HEK293 (cell line): ENCODE data around the gene GOLGA1.
A peak's percentile ranks its signal among the peaks of the same experiment; 100 is the strongest.

ENCODE experiments used
- ELK4 ChIP-seq: IDR thresholded peaks from 2 replicates; pipeline ENCODE4 v1.6.1; 2011; ENCODE audit warnings: mild to moderate bottlenecking, low read depth, low read length, borderline replicate concordance
- GLI4 ChIP-seq: fragments of 450-650 bp; formaldehyde crosslinking; IDR thresholded peaks from 2 replicates; pipeline ENCODE4 v1.5.1; 2016; ENCODE audit warnings: missing biosample characterization, missing genetic modification characterization
- KLF16 ChIP-seq: fragments of 450-650 bp; formaldehyde crosslinking; IDR thresholded peaks from 2 replicates; pipeline ENCODE4 v1.5.1; 2017; ENCODE audit warnings: missing biosample characterization, missing genetic modification characterization
- MYNN ChIP-seq: fragments of 450-650 bp; formaldehyde crosslinking; IDR thresholded peaks from 2 replicates; pipeline ENCODE4 v1.5.1; 2016; ENCODE audit warnings: missing biosample characterization, missing genetic modification characterization, borderline replicate concordance
- OSR2 ChIP-seq: fragments of 450-650 bp; formaldehyde crosslinking; IDR thresholded peaks from 2 replicates; pipeline ENCODE4 v1.5.1; 2016; ENCODE audit warnings: missing biosample characterization, missing genetic modification characterization
- REPIN1 ChIP-seq: fragments of 450-650 bp; formaldehyde crosslinking; IDR thresholded peaks from 2 replicates; pipeline ENCODE4 v1.5.1; 2017; ENCODE audit warnings: missing biosample characterization, missing genetic modification characterization, low read depth
- SCRT2 ChIP-seq: fragments of 450-650 bp; formaldehyde crosslinking; IDR thresholded peaks from 2 replicates; pipeline ENCODE4 v1.5.1; 2016; ENCODE audit warnings: missing biosample characterization, missing genetic modification characterization
- ZBTB1 ChIP-seq: fragments of 450-650 bp; formaldehyde crosslinking; IDR thresholded peaks from 2 replicates; pipeline ENCODE4 v1.5.1; 2016; ENCODE audit warnings: missing biosample characterization, missing genetic modification characterization
- ZBTB21 ChIP-seq: fragments of 450-650 bp; formaldehyde crosslinking; IDR thresholded peaks from 2 replicates; pipeline ENCODE4 v1.5.1; 2017; ENCODE audit warnings: missing biosample characterization, missing genetic modification characterization
- ZBTB48 ChIP-seq: fragments of 450-650 bp; formaldehyde crosslinking; IDR thresholded peaks from 2 replicates; pipeline ENCODE4 v1.5.1; 2016; ENCODE audit warnings: missing biosample characterization, missing genetic modification characterization
- ZIC2 ChIP-seq: fragments of 450-650 bp; formaldehyde crosslinking; IDR thresholded peaks from 2 replicates; pipeline ENCODE4 v1.5.1; 2016; ENCODE audit warnings: missing biosample characterization, missing genetic modification characterization
- ZNF138 ChIP-seq: fragments of 450-650 bp; formaldehyde crosslinking; IDR thresholded peaks from 2 replicates; pipeline ENCODE4 v1.5.1; 2016; ENCODE audit warnings: missing biosample characterization, missing genetic modification characterization, borderline replicate concordance
- ZNF274 ChIP-seq, 2 experiments: fragments of 200-500 bp in 1 of 2; fragments of 450-650 bp in 1 of 2; sonication (Bioruptor generic) in 1 of 2; formaldehyde crosslinking in 1 of 2; IDR thresholded peaks; 2 replicates each; pipeline versions ENCODE4 v1.5.1 to v1.6.1; 2014 to 2016; ENCODE audit warnings: borderline replicate concordance in 1 of 2, inconsistent platforms in 1 of 2, low read length in 1 of 2, missing biosample characterization in 1 of 2, missing genetic modification characterization in 1 of 2
- ZNF350 ChIP-seq: fragments of 450-650 bp; formaldehyde crosslinking; IDR thresholded peaks from 2 replicates; pipeline ENCODE4 v1.5.0; 2017; ENCODE audit warnings: missing biosample characterization, mild to moderate bottlenecking, missing genetic modification characterization
- ZNF37A ChIP-seq: fragments of 450-650 bp; IDR thresholded peaks from 2 replicates; pipeline ENCODE4 v1.5.1; 2018; ENCODE audit warnings: missing biosample characterization, missing genetic modification characterization
- ZNF404 ChIP-seq: fragments of 450-650 bp; formaldehyde crosslinking; IDR thresholded peaks from 2 replicates; pipeline ENCODE4 v1.5.1; 2017; ENCODE audit warnings: missing biosample characterization, missing genetic modification characterization
- ZNF426 ChIP-seq: fragments of 450-650 bp; formaldehyde crosslinking; IDR thresholded peaks from 2 replicates; pipeline ENCODE4 v1.5.1; 2017; ENCODE audit warnings: missing biosample characterization, missing genetic modification characterization, mild to moderate bottlenecking, inconsistent platforms, moderate library complexity
- ZNF48 ChIP-seq: fragments of 450-650 bp; formaldehyde crosslinking; IDR thresholded peaks from 2 replicates; pipeline ENCODE4 v1.5.1; 2016; ENCODE audit warnings: missing biosample characterization, missing genetic modification characterization
- ZNF510 ChIP-seq: fragments of 450-650 bp; formaldehyde crosslinking; IDR thresholded peaks from 2 replicates; pipeline ENCODE4 v1.5.1; 2018; ENCODE audit warnings: mild to moderate bottlenecking, missing genetic modification characterization, missing biosample characterization; ENCODE audit not compliant: insufficient replicate concordance
- ZNF521 ChIP-seq: fragments of 450-650 bp; formaldehyde crosslinking; IDR thresholded peaks from 2 replicates; pipeline ENCODE4 v1.5.1; 2017; ENCODE audit warnings: missing biosample characterization, mild to moderate bottlenecking, missing genetic modification characterization
- ZNF529 ChIP-seq: fragments of 450-650 bp; formaldehyde crosslinking; IDR thresholded peaks from 2 replicates; pipeline ENCODE4 v1.5.1; 2017; ENCODE audit warnings: missing genetic modification characterization, missing biosample characterization; ENCODE audit not compliant: insufficient replicate concordance
- ZNF571 ChIP-seq: fragments of 450-650 bp; formaldehyde crosslinking; IDR thresholded peaks from 2 replicates; pipeline ENCODE4 v1.5.0; 2017; ENCODE audit warnings: missing biosample characterization, missing genetic modification characterization
- ZNF707 ChIP-seq: fragments of 450-650 bp; formaldehyde crosslinking; IDR thresholded peaks from 2 replicates; pipeline ENCODE4 v1.5.1; 2016; ENCODE audit warnings: missing biosample characterization, missing genetic modification characterization
- ZNF747 ChIP-seq: fragments of 450-650 bp; formaldehyde crosslinking; IDR thresholded peaks from 2 replicates; pipeline ENCODE4 v1.5.1; 2016; ENCODE audit warnings: missing biosample characterization, missing genetic modification characterization
- ZNF768 ChIP-seq: fragments of 450-650 bp; formaldehyde crosslinking; IDR thresholded peaks from 2 replicates; pipeline ENCODE4 v1.5.1; 2018; ENCODE audit warnings: missing biosample characterization, mild to moderate bottlenecking, missing genetic modification characterization
- ZNF785 ChIP-seq: fragments of 450-650 bp; formaldehyde crosslinking; IDR thresholded peaks from 2 replicates; pipeline ENCODE4 v1.5.1; 2016; ENCODE audit warnings: missing biosample characterization, missing genetic modification characterization
- ZNF792 ChIP-seq: fragments of 450-650 bp; formaldehyde crosslinking; IDR thresholded peaks from 2 replicates; pipeline ENCODE4 v1.5.1; 2016; ENCODE audit warnings: missing biosample characterization, missing genetic modification characterization
- ZSCAN30 ChIP-seq: fragments of 450-650 bp; IDR thresholded peaks from 2 replicates; pipeline ENCODE4 v1.5.1; 2018; ENCODE audit warnings: missing biosample characterization, mild to moderate bottlenecking, missing genetic modification characterization, moderate library complexity
- TF ChIP-seq, protein P1 (sequence below): fragments of 450-650 bp; formaldehyde crosslinking; IDR thresholded peaks from 2 replicates; pipeline ENCODE4 v1.5.1; 2016; ENCODE audit warnings: missing biosample characterization, missing genetic modification characterization
- TF ChIP-seq, protein P2 (sequence below): fragments of 450-650 bp; formaldehyde crosslinking; IDR thresholded peaks from 2 replicates; pipeline ENCODE4 v1.5.1; 2016; ENCODE audit warnings: missing biosample characterization, missing genetic modification characterization, borderline replicate concordance
- TF ChIP-seq, protein P3 (sequence below): fragments of 450-650 bp; formaldehyde crosslinking; IDR thresholded peaks from 2 replicates; pipeline ENCODE4 v1.5.1; 2016; ENCODE audit warnings: missing biosample characterization, missing genetic modification characterization, borderline replicate concordance

Gene GOLGA1

GRCh38 chr9:124861342-124862229 lies 79.3 kb downstream of the GOLGA1 start, which contains the start of the genes ARPC5L and RPL35 (continued):
- TF ChIP-seq, protein P1, sequence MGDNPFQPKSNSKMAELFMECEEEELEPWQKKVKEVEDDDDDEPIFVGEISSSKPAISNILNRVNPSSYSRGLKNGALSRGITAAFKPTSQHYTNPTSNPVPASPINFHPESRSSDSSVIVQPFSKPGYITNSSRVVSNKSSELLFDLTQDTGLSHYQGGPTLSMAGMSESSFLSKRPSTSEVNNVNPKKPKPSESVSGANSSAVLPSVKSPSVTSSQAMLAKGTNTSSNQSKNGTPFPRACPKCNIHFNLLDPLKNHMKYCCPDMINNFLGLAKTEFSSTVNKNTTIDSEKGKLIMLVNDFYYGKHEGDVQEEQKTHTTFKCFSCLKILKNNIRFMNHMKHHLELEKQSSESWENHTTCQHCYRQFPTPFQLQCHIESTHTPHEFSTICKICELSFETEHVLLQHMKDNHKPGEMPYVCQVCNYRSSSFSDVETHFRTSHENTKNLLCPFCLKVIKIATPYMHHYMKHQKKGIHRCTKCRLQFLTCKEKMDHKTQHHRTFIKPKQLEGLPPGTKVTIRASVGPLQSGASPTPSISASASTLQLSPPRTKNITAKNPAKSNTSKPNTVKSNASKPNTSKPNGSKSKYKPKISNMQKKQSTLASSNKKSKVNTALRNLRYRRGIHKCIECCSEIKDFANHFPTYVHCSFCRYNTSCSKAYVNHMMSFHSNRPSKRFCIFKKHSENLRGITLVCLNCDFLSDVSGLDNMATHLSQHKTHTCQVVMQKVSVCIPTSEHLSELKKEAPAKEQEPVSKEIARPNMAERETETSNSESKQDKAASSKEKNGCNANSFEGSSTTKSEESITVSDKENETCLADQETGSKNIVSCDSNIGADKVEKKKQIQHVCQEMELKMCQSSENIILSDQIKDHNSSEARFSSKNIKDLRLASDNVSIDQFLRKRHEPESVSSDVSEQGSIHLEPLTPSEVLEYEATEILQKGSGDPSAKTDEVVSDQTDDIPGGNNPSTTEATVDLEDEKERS (tag by site-specific recombination) = no peak
- TF ChIP-seq ZBTB48 (tag by site-specific recombination) (no peak), REPIN1 (tag by site-specific recombination) (no peak), KLF16 (tag by site-specific recombination) (0 out of 2 replicates have a peak, but pooled peaks have one; percentile 37), ZNF768 (tag by site-specific recombination) (no peak), ZNF529 (no peak), ELK4 (no peak; the same call in 1 of the 2 replicates), ZNF571 (tag by site-specific recombination) (no peak), OSR2 (tag by site-specific recombination) (0 out of 2 replicates have a peak, but pooled peaks have one; percentile 2), ZNF521 (tag by site-specific recombination) (no peak), GLI4 (tag by site-specific recombination) (no peak), ZNF707 (tag by site-specific recombination) (no peak), ZNF426 (tag by site-specific recombination) (no peak), ZNF510 (tag by site-specific recombination) (no peak), ZNF404 (tag by site-specific recombination) (no peak), ZNF48 (no peak), ZBTB1 (tag by site-specific recombination) (no peak), ZNF792 (no peak), ZNF785 (0 out of 2 replicates have a peak, but pooled peaks have one; percentile 62), ZNF37A (no peak), MYNN (tag by site-specific recombination) (no peak), ZNF138 (tag by site-specific recombination) (no peak), SCRT2 (tag by site-specific recombination) (no peak), ZSCAN30 (tag by site-specific recombination) (0 out of 2 replicates have a peak, but pooled peaks have one; percentile 61), ZNF350 (tag by site-specific recombination) (no peak), ZIC2 (tag by site-specific recombination) (peak; percentile 27; the same call in 1 of the 2 replicates), ZNF274 (IDR thresholded peaks at IDR 0.05; ENCODE audit: low read length) (no peak), ZNF274 (tag by site-specific recombination; IDR thresholded peaks at IDR 0.05; ENCODE audit: borderline replicate concordance) (no peak), ZNF747 (no peak), ZBTB21 (no peak)
- TF ChIP-seq, protein P2, sequence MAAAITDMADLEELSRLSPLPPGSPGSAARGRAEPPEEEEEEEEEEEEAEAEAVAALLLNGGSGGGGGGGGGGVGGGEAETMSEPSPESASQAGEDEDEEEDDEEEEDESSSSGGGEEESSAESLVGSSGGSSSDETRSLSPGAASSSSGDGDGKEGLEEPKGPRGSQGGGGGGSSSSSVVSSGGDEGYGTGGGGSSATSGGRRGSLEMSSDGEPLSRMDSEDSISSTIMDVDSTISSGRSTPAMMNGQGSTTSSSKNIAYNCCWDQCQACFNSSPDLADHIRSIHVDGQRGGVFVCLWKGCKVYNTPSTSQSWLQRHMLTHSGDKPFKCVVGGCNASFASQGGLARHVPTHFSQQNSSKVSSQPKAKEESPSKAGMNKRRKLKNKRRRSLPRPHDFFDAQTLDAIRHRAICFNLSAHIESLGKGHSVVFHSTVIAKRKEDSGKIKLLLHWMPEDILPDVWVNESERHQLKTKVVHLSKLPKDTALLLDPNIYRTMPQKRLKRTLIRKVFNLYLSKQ = no peak
- TF ChIP-seq, protein P3, sequence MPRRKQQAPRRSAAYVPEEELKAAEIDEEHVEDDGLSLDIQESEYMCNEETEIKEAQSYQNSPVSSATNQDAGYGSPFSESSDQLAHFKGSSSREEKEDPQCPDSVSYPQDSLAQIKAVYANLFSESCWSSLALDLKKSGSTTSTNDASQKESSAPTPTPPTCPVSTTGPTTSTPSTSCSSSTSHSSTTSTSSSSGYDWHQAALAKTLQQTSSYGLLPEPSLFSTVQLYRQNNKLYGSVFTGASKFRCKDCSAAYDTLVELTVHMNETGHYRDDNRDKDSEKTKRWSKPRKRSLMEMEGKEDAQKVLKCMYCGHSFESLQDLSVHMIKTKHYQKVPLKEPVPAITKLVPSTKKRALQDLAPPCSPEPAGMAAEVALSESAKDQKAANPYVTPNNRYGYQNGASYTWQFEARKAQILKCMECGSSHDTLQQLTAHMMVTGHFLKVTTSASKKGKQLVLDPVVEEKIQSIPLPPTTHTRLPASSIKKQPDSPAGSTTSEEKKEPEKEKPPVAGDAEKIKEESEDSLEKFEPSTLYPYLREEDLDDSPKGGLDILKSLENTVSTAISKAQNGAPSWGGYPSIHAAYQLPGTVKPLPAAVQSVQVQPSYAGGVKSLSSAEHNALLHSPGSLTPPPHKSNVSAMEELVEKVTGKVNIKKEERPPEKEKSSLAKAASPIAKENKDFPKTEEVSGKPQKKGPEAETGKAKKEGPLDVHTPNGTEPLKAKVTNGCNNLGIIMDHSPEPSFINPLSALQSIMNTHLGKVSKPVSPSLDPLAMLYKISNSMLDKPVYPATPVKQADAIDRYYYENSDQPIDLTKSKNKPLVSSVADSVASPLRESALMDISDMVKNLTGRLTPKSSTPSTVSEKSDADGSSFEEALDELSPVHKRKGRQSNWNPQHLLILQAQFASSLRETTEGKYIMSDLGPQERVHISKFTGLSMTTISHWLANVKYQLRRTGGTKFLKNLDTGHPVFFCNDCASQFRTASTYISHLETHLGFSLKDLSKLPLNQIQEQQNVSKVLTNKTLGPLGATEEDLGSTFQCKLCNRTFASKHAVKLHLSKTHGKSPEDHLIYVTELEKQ (tag by site-specific recombination) = peak; percentile 27; the same call in 1 of the 2 replicates
